HG02970 (cell line): ENCODE data around the gene NDUFS2.
A peak's percentile ranks its signal among the peaks of the same experiment; 100 is the strongest.

Experiments used
- ATAC-seq: cut with Tn5 transposase; IDR thresholded peaks from one replicate; pipeline ENCODE4 v1.9.1; 2021; ENCODE audit warnings: mild to moderate bottlenecking, moderate library complexity, moderate number of reproducible peaks; ENCODE audit not compliant: unreplicated experiment, low FRiP score

NDUFS2 gene

GRCh38 chr1:161201836-161202712, at the start of gene NDUFS2:
Gene NDUFS2 (plus strand): TSS chr1:161202367. CDS start chr1:161202386, 19 bp downstream.
- ATAC-seq: peak; percentile 92

- no peak for ATAC-seq
Measured at GRCh38 chr1:161153176-161153575, 49.0 kb upstream of the NDUFS2 start.

GRCh38 chr1:161153682-161154337, 48.4 kb upstream of the NDUFS2 start, which contains the start of gene UFC1:
Gene UFC1 (plus strand): TSS chr1:161153978. CDS start chr1:161153998, 20 bp downstream.
- peak; percentile 62 for ATAC-seq

GRCh38 chr1:161157867-161158266, 44.3 kb upstream of the NDUFS2 start:
- ATAC-seq: no peak

- no peak for ATAC-seq
Measured at GRCh38 chr1:161158316-161159010, 43.7 kb upstream of the NDUFS2 start.

GRCh38 chr1:161159087-161159912, 42.9 kb upstream of the NDUFS2 start, which contains the start of gene USP21:
Gene USP21 (plus strand): TSS chr1:161159500. CDS start chr1:161160641, 1,141 bp downstream.
- ATAC-seq: peak; percentile 79

- ATAC-seq: no peak
Measured at GRCh38 chr1:161159913-161160243, 42.3 kb upstream of the NDUFS2 start.

- no peak for ATAC-seq
Measured at GRCh38 chr1:161160671-161161145, 41.5 kb upstream of the NDUFS2 start.

- ATAC-seq: no peak
Measured at GRCh38 chr1:161161652-161162051, 40.5 kb upstream of the NDUFS2 start.

- ATAC-seq: no peak
Measured at GRCh38 chr1:161162052-161162451, 40.1 kb upstream of the NDUFS2 start.

- no peak for ATAC-seq
Measured at GRCh38 chr1:161162806-161163205, 39.4 kb upstream of the NDUFS2 start.

GRCh38 chr1:161163793-161164192, 38.4 kb upstream of the NDUFS2 start:
- no peak for ATAC-seq

GRCh38 chr1:161164901-161165610, 37.1 kb upstream of the NDUFS2 start:
- no peak for ATAC-seq

GRCh38 chr1:161165742-161166668, 36.2 kb upstream of the NDUFS2 start, which contains the start of gene PPOX:
Gene PPOX (plus strand): TSS chr1:161166426. CDS start chr1:161166848, 422 bp downstream.
- peak; percentile 81 for ATAC-seq

- ATAC-seq: peak; percentile 9
Measured at GRCh38 chr1:161166669-161167548, 35.3 kb upstream of the NDUFS2 start.

GRCh38 chr1:161168906-161169305, 33.3 kb upstream of the NDUFS2 start:
- ATAC-seq: no peak

- ATAC-seq: no peak
Measured at GRCh38 chr1:161171191-161171590, 31.0 kb upstream of the NDUFS2 start.
